GM12878 (cell line): Measurements from ENCODE around the gene PITRM1. TPM values are rescaled to one million over a fixed set of nuclear protein-coding genes. Genes with fewer than 3 reads are reported as not detected.

Experiments
- ATAC-seq: fragments of 200-7000 bp; cut with Tn5 transposase; 3 replicates; pipeline ENCODE4 v1.9.1; 2020; ENCODE audit warnings: mild to moderate bottlenecking, moderate library complexity
- BruUV-seq: library from RNA; stranded (reverse); fragments of 400-500 nt; replicated peaks from 2 replicates; lab custom pipeline; 2021; lab: Mats Ljungman, UMichigan
- CTCF ChIA-PET: fragments of 300-600 bp; sonication (Branson Sonifier 250); formaldehyde crosslinking; extraction: SDS; loops from one replicate; lab custom pipeline; 2021; ENCODE audit warnings: inconsistent platforms; lab: Yijun Ruan, JAX
- POLR2A ChIA-PET: fragments of 350-600 bp; formaldehyde crosslinking; extraction: SDS; loops from one replicate; lab custom pipeline; 2021; ENCODE audit warnings: inconsistent platforms; lab: Charles Lee
- RAD21 ChIA-PET: fragments of 300-600 bp; sonication (Branson Sonifier 250); formaldehyde crosslinking; loops from one replicate; lab custom pipeline; 2023; ENCODE audit warnings: antibody characterized with exemption; ENCODE audit not compliant: unreplicated experiment; lab: Charles Lee
- SMC1A ChIA-PET: fragments of 300-600 bp; sonication (Branson Sonifier 250); formaldehyde crosslinking; loops from one replicate; lab custom pipeline; 2023; ENCODE audit not compliant: unreplicated experiment, uncharacterized antibody; lab: Charles Lee
- DNase-seq: peaks from one replicate; pipeline ENCODE4 v3.0.0-alpha.2; 2011; ENCODE audit warnings: low read depth, low spot score
- FAIRE-seq: peaks from 3 replicates; lab custom pipeline; 2011; peaks lifted over from hg19 to GRCh38; lab: Jason Lieb, UNC
- H2AFZ ChIP-seq: 2 replicates; pipeline ENCODE4 v1.6.0; 2011; ENCODE audit warnings: low read depth, low read length, control low read depth; ENCODE audit not compliant: control insufficient read depth
- H3K27ac ChIP-seq: 2 replicates; pipeline ENCODE4 v1.5.1; 2011; ENCODE audit warnings: control low read depth; ENCODE audit not compliant: control insufficient read depth, insufficient read depth
- H3K27me3 ChIP-seq, 2 experiments: replicated peaks in 1 of 2; 2 replicates each; pipeline versions ENCODE4 v1.6.0 to v1.6.1; 2011; ENCODE audit warnings: low read length in 1 of 2; ENCODE audit not compliant: control insufficient read depth in 2 of 2, insufficient read depth in 2 of 2
- H3K36me3 ChIP-seq, 2 experiments: 2 replicates each; pipeline ENCODE4 v1.5.1; 2011; ENCODE audit warnings: low read length in 1 of 2; ENCODE audit not compliant: control insufficient read depth in 2 of 2, insufficient read depth in 2 of 2
- H3K4me1 ChIP-seq: 2 replicates; pipeline ENCODE4 v1.6.1; 2011; ENCODE audit warnings: mild to moderate bottlenecking, low read length, moderate library complexity, mixed read lengths; ENCODE audit not compliant: control insufficient read depth, insufficient read depth
- H3K4me2 ChIP-seq: 2 replicates; pipeline ENCODE4 v1.6.0; 2011; ENCODE audit warnings: control low read depth; ENCODE audit not compliant: control insufficient read depth, insufficient read depth
- H3K4me3 ChIP-seq: fragments of 200-600 bp; sonication (generic); 2 replicates; pipeline ENCODE4 v1.5.1; 2016
- H3K79me2 ChIP-seq: 2 replicates; pipeline ENCODE4 v1.6.0; 2011; ENCODE audit warnings: low read length; ENCODE audit not compliant: control insufficient read depth, insufficient read depth
- H3K9ac ChIP-seq: 2 replicates; pipeline ENCODE4 v1.8.0; 2011; ENCODE audit warnings: low read length, control low read depth, mixed read lengths; ENCODE audit not compliant: control insufficient read depth, insufficient read depth
- H3K9me3 ChIP-seq: replicated peaks from 3 replicates; pipeline ENCODE4 v1.5.1; 2011; ENCODE audit warnings: mild to moderate bottlenecking, low read length; ENCODE audit not compliant: control insufficient read depth, insufficient read depth
- H4K20me1 ChIP-seq: 2 replicates; pipeline ENCODE4 v1.6.0; 2011; ENCODE audit not compliant: control insufficient read depth, insufficient read depth
- ATF7 ChIP-seq: fragments of 450-650 bp; IDR thresholded peaks from 2 replicates; pipeline ENCODE4 v1.6.1; 2016; ENCODE audit warnings: low read depth, mild to moderate bottlenecking
- E2F4 ChIP-seq: IDR thresholded peaks from 2 replicates; pipeline ENCODE4 v1.6.1; 2012; ENCODE audit warnings: low read depth, low read length, improper control_type of control experiment
- HDAC2 ChIP-seq: fragments of 200-600 bp; sonication (generic); IDR thresholded peaks from 2 replicates; pipeline ENCODE4 v1.6.1; 2017
- KLF5 ChIP-seq: fragments of 450-650 bp; IDR thresholded peaks from 2 replicates; pipeline ENCODE4 v1.6.1; 2014; ENCODE audit warnings: mild to moderate bottlenecking; ENCODE audit not compliant: partially characterized antibody
- MTA3 ChIP-seq: IDR thresholded peaks from 2 replicates; pipeline ENCODE4 v1.6.1; 2012; ENCODE audit warnings: low read length, inconsistent platforms, borderline replicate concordance
- MXI1 ChIP-seq: fragments of 150-350 bp; IDR thresholded peaks from 2 replicates; pipeline ENCODE4 v1.6.1; 2011; ENCODE audit warnings: low read depth, mild to moderate bottlenecking, inconsistent platforms, low read length, improper control_type of control experiment
- MYC ChIP-seq: IDR thresholded peaks from 2 replicates; pipeline ENCODE4 v1.6.1; 2011; ENCODE audit warnings: mild to moderate bottlenecking, low read length, moderate library complexity, inconsistent platforms; ENCODE audit not compliant: insufficient read depth, insufficient replicate concordance, insufficient read length, severe bottlenecking
- RCOR1 ChIP-seq: conservative IDR thresholded peaks from 2 replicates; pipeline ENCODE4 v1.6.1; 2012; ENCODE audit warnings: low read depth, low read length, improper control_type of control experiment
- SKIL ChIP-seq: fragments of 450-650 bp; IDR thresholded peaks from 2 replicates; pipeline ENCODE4 v1.6.1; 2017; ENCODE audit warnings: mild to moderate bottlenecking, low read depth, inconsistent platforms; ENCODE audit not compliant: poor library complexity, severe bottlenecking
- STAT1 ChIP-seq: fragments of 450-650 bp; conservative IDR thresholded peaks from 2 replicates; pipeline ENCODE4 v1.6.1; 2014; ENCODE audit warnings: antibody characterized with exemption, mild to moderate bottlenecking
- ZNF622 ChIP-seq: fragments of 450-650 bp; IDR thresholded peaks from 2 replicates; pipeline ENCODE4 v1.6.1; 2017; ENCODE audit warnings: mild to moderate bottlenecking, inconsistent platforms
- WGBS: methylation state at CpG from one replicate; pipeline ENCODE4 v1.1.6; 2016; ENCODE audit warnings: low lambda C conversion rate; ENCODE audit not compliant: insufficient replicate concordance, insufficient coverage; ENCODE audit errors: missing lambda C conversion rate; 5-methylcytosine and 5-hydroxymethylcytosine counted together
- in situ Hi-C: fragments of 300-500 bp; cut with MboI; formaldehyde crosslinking; loops from 9 replicates; pipeline ENCODE4 v1.14.3; 2018; ENCODE audit warnings: mixed read lengths
- intact Hi-C: fragments of 100-400 bp; cut with micrococcal nuclease; formaldehyde crosslinking; loops from one replicate; pipeline ENCODE4 v1.14.2; 2022; ENCODE audit not compliant: unreplicated experiment
- polyA plus RNA-seq, 11 experiments: library from polyadenylated mRNA; depleted of rRNA in 4 of 11; unstranded in 6 of 11; stranded (reverse) in 5 of 11; fragments of >200 nt; fragmentation: Nextera tagmentation in 4 of 11; fragmentation: Illumina TruSeq in 1 of 11; extraction: Ambion mirVana in 4 of 11; extraction: Trizol in 1 of 11; gene quantifications; 1 replicate in 1 of 11; 2 replicates in 10 of 11; pipeline versions ENCODE4 v1.2.1 to v1.2.3, GENCODE V29; 2011 to 2016; ENCODE audit warnings: inconsistent platforms in 2 of 11, missing spikeins in 2 of 11, low read depth in 1 of 11
- total RNA-seq, 4 experiments: library from RNA; depleted of rRNA in 3 of 4; stranded (reverse); fragments of >200 nt in 3 of 4; fragmentation: Illumina TruSeq in 1 of 4; extraction: Trizol in 1 of 4; gene quantifications; 2 replicates each; pipeline versions ENCODE4 v1.2.1 to v1.2.3, GENCODE V29; 2013 to 2021
- TF ChIP-seq, protein P1 (sequence below): IDR thresholded peaks from 2 replicates; pipeline ENCODE4 v1.6.1; 2012; ENCODE audit warnings: mild to moderate bottlenecking, low read depth, low read length
- TF ChIP-seq, protein P2 (sequence below): fragments of 450-650 bp; IDR thresholded peaks from 2 replicates; pipeline ENCODE4 v1.6.1; 2017; ENCODE audit warnings: mild to moderate bottlenecking, moderate library complexity

PITRM1 gene
- total and polyA plus RNA-seq, 10 of the 15 experiments (the other 5 are each of a cell fraction or from before 2014, with no cell fraction given): 15.5 to 53.0 (median 45.0) TPM

- TF ChIP-seq SKIL: no peak
- no peak for TF ChIP-seq MXI1
- TF ChIP-seq KLF5: no peak
- TF ChIP-seq RCOR1: no peak
- TF ChIP-seq MYC: no peak
- TF ChIP-seq, all 136 proteins: peak for 0
Observed at GRCh38 chr10:3148994-3149393, 23.6 kb downstream of the PITRM1 start (continued).

GRCh38 chr10:3148041-3148440, 24.5 kb downstream of the PITRM1 start:
- Histone ChIP-seq H3K27me3 (no peaks in the 10 kb centered on the region), H4K20me1 (no peaks in the 10 kb centered on the region), H3K79me2 (no peaks in the 10 kb centered on the region), H3K4me1 (no peaks in the 10 kb centered on the region), H2AFZ (no peak overlapping the region), H3K4me3 (no peak overlapping the region), H3K9me3 (no peaks in the 10 kb centered on the region), H3K4me2 (no peak overlapping the region), H3K36me3 (peaks cover 12 to 17% of the 10 kb centered on the region in 2 experiments), H3K27ac (no peak overlapping the region), H3K9ac (no peak overlapping the region)
- POLR2A ChIA-PET: no interaction called here
- RAD21 ChIA-PET: no interaction called here
- in situ Hi-C loops: no loop called here
- BruUV-seq: no TSS peak
- SMC1A ChIA-PET: no interaction called here
- FAIRE-seq (no peak), ATAC-seq (no peak), DNase-seq (no peak)
- intact Hi-C loops: no loop called here
- CTCF ChIA-PET: no interaction called here
- 90% methylated on average over 17 of the region's 17 CpGs for WGBS
- no peak for TF ChIP-seq E2F4
- TF ChIP-seq MTA3: no peak
- TF ChIP-seq, protein P1, sequence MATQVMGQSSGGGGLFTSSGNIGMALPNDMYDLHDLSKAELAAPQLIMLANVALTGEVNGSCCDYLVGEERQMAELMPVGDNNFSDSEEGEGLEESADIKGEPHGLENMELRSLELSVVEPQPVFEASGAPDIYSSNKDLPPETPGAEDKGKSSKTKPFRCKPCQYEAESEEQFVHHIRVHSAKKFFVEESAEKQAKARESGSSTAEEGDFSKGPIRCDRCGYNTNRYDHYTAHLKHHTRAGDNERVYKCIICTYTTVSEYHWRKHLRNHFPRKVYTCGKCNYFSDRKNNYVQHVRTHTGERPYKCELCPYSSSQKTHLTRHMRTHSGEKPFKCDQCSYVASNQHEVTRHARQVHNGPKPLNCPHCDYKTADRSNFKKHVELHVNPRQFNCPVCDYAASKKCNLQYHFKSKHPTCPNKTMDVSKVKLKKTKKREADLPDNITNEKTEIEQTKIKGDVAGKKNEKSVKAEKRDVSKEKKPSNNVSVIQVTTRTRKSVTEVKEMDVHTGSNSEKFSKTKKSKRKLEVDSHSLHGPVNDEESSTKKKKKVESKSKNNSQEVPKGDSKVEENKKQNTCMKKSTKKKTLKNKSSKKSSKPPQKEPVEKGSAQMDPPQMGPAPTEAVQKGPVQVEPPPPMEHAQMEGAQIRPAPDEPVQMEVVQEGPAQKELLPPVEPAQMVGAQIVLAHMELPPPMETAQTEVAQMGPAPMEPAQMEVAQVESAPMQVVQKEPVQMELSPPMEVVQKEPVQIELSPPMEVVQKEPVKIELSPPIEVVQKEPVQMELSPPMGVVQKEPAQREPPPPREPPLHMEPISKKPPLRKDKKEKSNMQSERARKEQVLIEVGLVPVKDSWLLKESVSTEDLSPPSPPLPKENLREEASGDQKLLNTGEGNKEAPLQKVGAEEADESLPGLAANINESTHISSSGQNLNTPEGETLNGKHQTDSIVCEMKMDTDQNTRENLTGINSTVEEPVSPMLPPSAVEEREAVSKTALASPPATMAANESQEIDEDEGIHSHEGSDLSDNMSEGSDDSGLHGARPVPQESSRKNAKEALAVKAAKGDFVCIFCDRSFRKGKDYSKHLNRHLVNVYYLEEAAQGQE: no peak
- no peak for TF ChIP-seq STAT1
- TF ChIP-seq ATF7: no peak
- TF ChIP-seq HDAC2: no peak
- TF ChIP-seq ZNF622: no peak
- TF ChIP-seq, protein P2, sequence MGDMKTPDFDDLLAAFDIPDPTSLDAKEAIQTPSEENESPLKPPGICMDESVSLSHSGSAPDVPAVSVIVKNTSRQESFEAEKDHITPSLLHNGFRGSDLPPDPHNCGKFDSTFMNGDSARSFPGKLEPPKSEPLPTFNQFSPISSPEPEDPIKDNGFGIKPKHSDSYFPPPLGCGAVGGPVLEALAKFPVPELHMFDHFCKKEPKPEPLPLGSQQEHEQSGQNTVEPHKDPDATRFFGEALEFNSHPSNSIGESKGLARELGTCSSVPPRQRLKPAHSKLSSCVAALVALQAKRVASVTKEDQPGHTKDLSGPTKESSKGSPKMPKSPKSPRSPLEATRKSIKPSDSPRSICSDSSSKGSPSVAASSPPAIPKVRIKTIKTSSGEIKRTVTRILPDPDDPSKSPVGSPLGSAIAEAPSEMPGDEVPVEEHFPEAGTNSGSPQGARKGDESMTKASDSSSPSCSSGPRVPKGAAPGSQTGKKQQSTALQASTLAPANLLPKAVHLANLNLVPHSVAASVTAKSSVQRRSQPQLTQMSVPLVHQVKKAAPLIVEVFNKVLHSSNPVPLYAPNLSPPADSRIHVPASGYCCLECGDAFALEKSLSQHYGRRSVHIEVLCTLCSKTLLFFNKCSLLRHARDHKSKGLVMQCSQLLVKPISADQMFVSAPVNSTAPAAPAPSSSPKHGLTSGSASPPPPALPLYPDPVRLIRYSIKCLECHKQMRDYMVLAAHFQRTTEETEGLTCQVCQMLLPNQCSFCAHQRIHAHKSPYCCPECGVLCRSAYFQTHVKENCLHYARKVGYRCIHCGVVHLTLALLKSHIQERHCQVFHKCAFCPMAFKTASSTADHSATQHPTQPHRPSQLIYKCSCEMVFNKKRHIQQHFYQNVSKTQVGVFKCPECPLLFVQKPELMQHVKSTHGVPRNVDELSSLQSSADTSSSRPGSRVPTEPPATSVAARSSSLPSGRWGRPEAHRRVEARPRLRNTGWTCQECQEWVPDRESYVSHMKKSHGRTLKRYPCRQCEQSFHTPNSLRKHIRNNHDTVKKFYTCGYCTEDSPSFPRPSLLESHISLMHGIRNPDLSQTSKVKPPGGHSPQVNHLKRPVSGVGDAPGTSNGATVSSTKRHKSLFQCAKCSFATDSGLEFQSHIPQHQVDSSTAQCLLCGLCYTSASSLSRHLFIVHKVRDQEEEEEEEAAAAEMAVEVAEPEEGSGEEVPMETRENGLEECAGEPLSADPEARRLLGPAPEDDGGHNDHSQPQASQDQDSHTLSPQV: no peak
